ENCODE measurements around the gene FAM187B.

DNA sequence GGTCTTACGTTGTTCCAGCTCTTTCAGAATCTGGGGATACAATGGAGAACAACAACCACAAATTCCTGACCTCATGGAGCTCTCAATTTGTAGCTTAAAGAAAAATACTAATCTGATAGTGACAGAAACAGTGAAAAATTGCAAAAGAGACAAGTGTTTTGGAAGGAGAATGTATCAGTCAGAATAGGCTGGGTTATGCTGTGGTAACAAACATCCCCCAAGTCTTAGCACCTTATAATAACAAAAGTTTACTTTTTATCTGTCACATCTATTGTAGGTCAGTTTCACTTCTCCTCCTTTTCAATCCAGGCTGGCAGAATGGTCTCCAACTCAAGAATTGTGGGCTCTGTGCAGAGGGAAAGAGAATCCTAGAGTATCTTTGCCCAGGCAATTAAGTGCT is 9.5 kb downstream of the FAM187B start:
- TF ChIP-seq, protein P1, sequence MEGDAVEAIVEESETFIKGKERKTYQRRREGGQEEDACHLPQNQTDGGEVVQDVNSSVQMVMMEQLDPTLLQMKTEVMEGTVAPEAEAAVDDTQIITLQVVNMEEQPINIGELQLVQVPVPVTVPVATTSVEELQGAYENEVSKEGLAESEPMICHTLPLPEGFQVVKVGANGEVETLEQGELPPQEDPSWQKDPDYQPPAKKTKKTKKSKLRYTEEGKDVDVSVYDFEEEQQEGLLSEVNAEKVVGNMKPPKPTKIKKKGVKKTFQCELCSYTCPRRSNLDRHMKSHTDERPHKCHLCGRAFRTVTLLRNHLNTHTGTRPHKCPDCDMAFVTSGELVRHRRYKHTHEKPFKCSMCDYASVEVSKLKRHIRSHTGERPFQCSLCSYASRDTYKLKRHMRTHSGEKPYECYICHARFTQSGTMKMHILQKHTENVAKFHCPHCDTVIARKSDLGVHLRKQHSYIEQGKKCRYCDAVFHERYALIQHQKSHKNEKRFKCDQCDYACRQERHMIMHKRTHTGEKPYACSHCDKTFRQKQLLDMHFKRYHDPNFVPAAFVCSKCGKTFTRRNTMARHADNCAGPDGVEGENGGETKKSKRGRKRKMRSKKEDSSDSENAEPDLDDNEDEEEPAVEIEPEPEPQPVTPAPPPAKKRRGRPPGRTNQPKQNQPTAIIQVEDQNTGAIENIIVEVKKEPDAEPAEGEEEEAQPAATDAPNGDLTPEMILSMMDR (IDR thresholded peaks at IDR 0.05), result no peak
- no peak for TF ChIP-seq POLR2A (IDR thresholded peaks at IDR 0.05)

Data from right lobe of liver (tissue), 4 donors.